H9 (cell line): ENCODE measurements around the gene SPCS2. TPM values are rescaled to one million over a fixed set of nuclear protein-coding genes. Genes with fewer than 3 reads are reported as not detected.

Experiments used
- DNase-seq: peaks from one replicate; pipeline ENCODE4 v3.0.0-alpha.2; 2017
- H2AFZ ChIP-seq: one replicate; pipeline ENCODE4 v1.6.1; 2013; ENCODE audit warnings: mild to moderate bottlenecking, low read length, control low read depth, moderate library complexity
- H2AK5ac ChIP-seq: 2 replicates; pipeline ENCODE4 v1.6.1; 2013; ENCODE audit warnings: low read length, control low read depth, mixed read lengths; ENCODE audit not compliant: insufficient read length
- H2BK120ac ChIP-seq: one replicate; pipeline ENCODE4 v1.6.1; 2013; ENCODE audit warnings: low read depth, mild to moderate bottlenecking, low read length, control low read depth, inconsistent platforms; ENCODE audit not compliant: poor library complexity, severe bottlenecking
- H2BK12ac ChIP-seq: 2 replicates; pipeline ENCODE4 v1.6.1; 2013; ENCODE audit warnings: low read length, control low read depth, mixed read lengths, low read depth; ENCODE audit not compliant: insufficient read length
- H2BK15ac ChIP-seq: 2 replicates; pipeline ENCODE4 v1.6.1; 2013; ENCODE audit warnings: low read depth, low read length, control low read depth
- H2BK20ac ChIP-seq: one replicate; pipeline ENCODE4 v1.6.1; 2013; ENCODE audit warnings: low read depth, mild to moderate bottlenecking, low read length, control low read depth, inconsistent platforms; ENCODE audit not compliant: poor library complexity, severe bottlenecking
- H2BK5ac ChIP-seq: 2 replicates; pipeline ENCODE4 v1.6.1; 2013; ENCODE audit warnings: low read length, control low read depth, mixed read lengths; ENCODE audit not compliant: insufficient read length
- H3K14ac ChIP-seq: 2 replicates; pipeline ENCODE4 v1.6.1; 2013; ENCODE audit warnings: low read length, control low read depth; ENCODE audit not compliant: insufficient read depth
- H3K18ac ChIP-seq: 2 replicates; pipeline ENCODE4 v1.6.1; 2013; ENCODE audit warnings: low read depth, mild to moderate bottlenecking, mixed read lengths, low read length, control low read depth; ENCODE audit not compliant: insufficient read length
- H3K23ac ChIP-seq: 2 replicates; pipeline ENCODE4 v1.6.1; 2013; ENCODE audit warnings: low read length, control low read depth, mixed read lengths, low read depth; ENCODE audit not compliant: insufficient read length
- H3K23me2 ChIP-seq: 2 replicates; pipeline ENCODE4 v1.6.1; 2013; ENCODE audit warnings: low read depth, mild to moderate bottlenecking, mixed read lengths, low read length, control low read depth; ENCODE audit not compliant: insufficient read length, poor library complexity, severe bottlenecking
- H3K27ac ChIP-seq: 2 replicates; pipeline ENCODE4 v1.5.1; 2013; ENCODE audit warnings: low read length, control low read depth, mixed read lengths, low read depth; ENCODE audit not compliant: insufficient read length
- H3K27me3 ChIP-seq: 2 replicates; pipeline ENCODE4 v1.6.1; 2013; ENCODE audit warnings: low read length, control low read depth, inconsistent platforms; ENCODE audit not compliant: insufficient read depth
- H3K4ac ChIP-seq: 2 replicates; pipeline ENCODE4 v1.6.1; 2013; ENCODE audit warnings: low read depth, mild to moderate bottlenecking, control low read depth, inconsistent platforms, low read length, moderate library complexity
- H3K4me1 ChIP-seq: 2 replicates; pipeline ENCODE4 v1.6.1; 2013; ENCODE audit warnings: low read length, control low read depth, inconsistent platforms; ENCODE audit not compliant: insufficient read depth
- H3K4me2 ChIP-seq: 2 replicates; pipeline ENCODE4 v1.6.1; 2013; ENCODE audit warnings: low read length, control low read depth, mixed read lengths; ENCODE audit not compliant: insufficient read length, insufficient read depth
- H3K56ac ChIP-seq: 2 replicates; pipeline ENCODE4 v1.6.1; 2013; ENCODE audit warnings: low read depth, mild to moderate bottlenecking, mixed read lengths, low read length, control low read depth; ENCODE audit not compliant: insufficient read length
- H3K79me1 ChIP-seq: 2 replicates; pipeline ENCODE4 v1.6.1; 2013; ENCODE audit warnings: low read depth, mild to moderate bottlenecking, moderate library complexity, low read length, control low read depth, inconsistent platforms; ENCODE audit not compliant: insufficient read depth, poor library complexity, severe bottlenecking
- H3K79me2 ChIP-seq: 2 replicates; pipeline ENCODE4 v1.6.1; 2013; ENCODE audit warnings: low read length, control low read depth, inconsistent platforms; ENCODE audit not compliant: insufficient read depth
- H3K9ac ChIP-seq: 2 replicates; pipeline ENCODE4 v1.6.1; 2013; ENCODE audit warnings: low read length, control low read depth, mixed read lengths; ENCODE audit not compliant: insufficient read length; ENCODE audit errors: extremely low read depth
- H3K9me3 ChIP-seq: one replicate; pipeline ENCODE4 v1.6.1; 2013; ENCODE audit warnings: low read depth, low read length, inconsistent platforms; ENCODE audit not compliant: control insufficient read depth
- H3T11ph ChIP-seq: one replicate; pipeline ENCODE4 v1.6.1; 2013; ENCODE audit warnings: mild to moderate bottlenecking, low read length, control low read depth, inconsistent platforms
- H4K20me1 ChIP-seq: one replicate; pipeline ENCODE4 v1.6.1; 2013; ENCODE audit not compliant: control insufficient read depth, insufficient read length, insufficient read depth
- H4K5ac ChIP-seq: 2 replicates; pipeline ENCODE4 v1.6.1; 2013; ENCODE audit warnings: low read depth, mild to moderate bottlenecking, mixed read lengths, low read length, control low read depth; ENCODE audit not compliant: insufficient read length
- H4K8ac ChIP-seq: replicated peaks from 2 replicates; pipeline ENCODE4 v1.6.1; 2013; ENCODE audit warnings: low read length, control low read depth, mixed read lengths, low read depth; ENCODE audit not compliant: insufficient read length
- H4K91ac ChIP-seq: 2 replicates; pipeline ENCODE4 v1.6.1; 2013; ENCODE audit warnings: low read depth, mild to moderate bottlenecking, moderate library complexity, mixed read lengths, low read length, control low read depth; ENCODE audit not compliant: insufficient read length
- H3K27ac Mint-ChIP-seq, 3 experiments: 2 replicates in 2 of 3; 3 replicates in 1 of 3; pipeline ENCODE4 v1.8.0; 2020 to 2021; ENCODE audit warnings: mixed read lengths in 3 of 3, mild to moderate bottlenecking in 1 of 3, moderate library complexity in 1 of 3
- H3K27me3 Mint-ChIP-seq: 2 replicates; pipeline ENCODE4 v1.8.0; 2021; ENCODE audit warnings: low read depth, mild to moderate bottlenecking, moderate library complexity, mixed read lengths
- H3K36me3 Mint-ChIP-seq, 3 experiments: 2 replicates in 2 of 3; 3 replicates in 1 of 3; pipeline ENCODE4 v1.8.0; 2020 to 2021; ENCODE audit warnings: low read depth in 3 of 3, mixed read lengths in 3 of 3; ENCODE audit not compliant: insufficient read depth in 1 of 3
- H3K4me1 Mint-ChIP-seq, 2 experiments: 2 replicates each; pipeline ENCODE4 v1.8.0; 2020; ENCODE audit warnings: mixed read lengths in 2 of 2
- H3K4me3 Mint-ChIP-seq, 2 experiments: 2 replicates in 1 of 2; 3 replicates in 1 of 2; pipeline ENCODE4 v1.8.0; 2020 to 2021; ENCODE audit warnings: mild to moderate bottlenecking in 2 of 2, mixed read lengths in 2 of 2, moderate library complexity in 1 of 2
- H3K9me3 Mint-ChIP-seq, 2 experiments: 2 replicates in 1 of 2; 3 replicates in 1 of 2; pipeline ENCODE4 v1.8.0; 2020; ENCODE audit warnings: mild to moderate bottlenecking in 2 of 2, mixed read lengths in 2 of 2, moderate library complexity in 1 of 2
- CTCF ChIP-seq: fragments of 200-600 bp; sonication (generic); conservative IDR thresholded peaks from 3 replicates; pipeline ENCODE4 v1.8.0; 2021; ENCODE audit warnings: antibody characterized with exemption, mild to moderate bottlenecking
- WGBS: extraction: QIAGEN DNeasy Blood & Tissue Kit; methylation state at CpG from one replicate; pipeline ENCODE4 v1.1.7; 2013; ENCODE audit warnings: missing lambda C conversion rate, low lambda C conversion rate, mixed read lengths; ENCODE audit not compliant: insufficient read length; ENCODE audit errors: extremely low coverage; 5-methylcytosine and 5-hydroxymethylcytosine counted together
- total RNA-seq: library from RNA; stranded (reverse); gene quantifications from 2 replicates; pipeline ENCODE4 v1.2.1, GENCODE V29; 2021

The SPCS2 gene
- total RNA-seq, 1 experiment from 2014 or later = 144 TPM

- no peak overlapping the region for H2BK20ac ChIP-seq
- no peak overlapping the region for H2AFZ ChIP-seq
- no peaks in the 10 kb centered on the region for H3K4me1 ChIP-seq
- WGBS = no CpG with 5 or more reads among the region's 5 CpGs
- no peak overlapping the region for H3K14ac ChIP-seq
- no peaks in the 10 kb centered on the region for H3K79me2 ChIP-seq
- Mint-ChIP-seq H3K4me3 (no peak overlapping the region), H3K36me3 (peaks cover 0 to 26% (median 0%) of the 10 kb centered on the region in 3 experiments; a peak in 5 of 7 replicates), H3K4me1 (no peaks in the 10 kb centered on the region), H3K27ac (no peak overlapping the region), H3K27me3 (no peaks in the 10 kb centered on the region), H3K9me3 (no peaks in the 10 kb centered on the region)
- H3K18ac ChIP-seq = no peak overlapping the region
- H3K9ac ChIP-seq = no peak overlapping the region
- no peaks in the 10 kb centered on the region for H3K27me3 ChIP-seq
- H3K9me3 ChIP-seq = no peaks in the 10 kb centered on the region
- H3K23me2 ChIP-seq = no peaks in the 10 kb centered on the region
- H3T11ph ChIP-seq = no peak overlapping the region
- no peak overlapping the region for H3K4me2 ChIP-seq
- no peak for DNase-seq
- no peak overlapping the region for H2BK5ac ChIP-seq
- H4K5ac ChIP-seq = no peak overlapping the region
- H2AK5ac ChIP-seq = no peak overlapping the region
- TF ChIP-seq CTCF = no peak
- H3K23ac ChIP-seq = no peak overlapping the region
- H4K8ac ChIP-seq = no peak overlapping the region
- H3K56ac ChIP-seq = no peak overlapping the region
- no peaks in the 10 kb centered on the region for H4K20me1 ChIP-seq
- H2BK12ac ChIP-seq = no peak overlapping the region
- H2BK15ac ChIP-seq = no peak overlapping the region
- H3K27ac ChIP-seq = no peak overlapping the region
- H3K79me1 ChIP-seq = no peaks in the 10 kb centered on the region
- no peak overlapping the region for H4K91ac ChIP-seq
- no peak overlapping the region for H2BK120ac ChIP-seq
- H3K4ac ChIP-seq = no peak overlapping the region
Observed at GRCh38 chr11:74936976-74937375, 12.1 kb upstream of the SPCS2 start.
